Activated CD8-positive, alpha-beta memory T cell treated with anti-CD3 and anti-CD28 coated beads, Interleukin-2, amount 50 U/mL, for 24 hours (primary cell): ENCODE measurements around the gene GNG12.

ENCODE experiments used
- DNase-seq: peaks from one replicate; pipeline ENCODE4 v3.0.0-alpha.2; 2020; ENCODE audit errors: extremely low read depth

GNG12 gene

GRCh38 chr1:67815303-67816094 lies 17.8 kb downstream of the GNG12 start:
- no peak for DNase-seq

- no peak for DNase-seq
Measured at GRCh38 chr1:67814121-67814772, 19.0 kb downstream of the GNG12 start.

DNA sequence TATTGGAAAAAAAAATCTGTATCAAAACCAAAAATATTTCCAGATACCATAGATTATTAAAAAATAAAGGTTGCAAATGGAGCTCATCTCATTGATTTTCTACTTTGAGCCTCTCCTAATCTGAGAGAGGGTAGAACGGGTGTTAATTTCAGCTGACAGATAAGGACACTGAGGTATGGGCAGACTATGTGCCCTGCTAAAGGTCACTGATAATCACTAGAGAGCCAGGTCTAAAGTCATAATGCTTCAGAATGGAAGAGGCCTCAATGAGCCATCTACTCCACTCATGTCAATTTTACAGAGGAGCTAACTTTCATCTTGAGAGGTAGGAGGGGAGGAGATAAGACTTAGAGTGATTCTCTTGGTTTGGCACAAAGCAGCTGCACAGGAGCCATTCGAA lies 21.0 kb downstream of the GNG12 start:
- DNase-seq, result no peak

DNA sequence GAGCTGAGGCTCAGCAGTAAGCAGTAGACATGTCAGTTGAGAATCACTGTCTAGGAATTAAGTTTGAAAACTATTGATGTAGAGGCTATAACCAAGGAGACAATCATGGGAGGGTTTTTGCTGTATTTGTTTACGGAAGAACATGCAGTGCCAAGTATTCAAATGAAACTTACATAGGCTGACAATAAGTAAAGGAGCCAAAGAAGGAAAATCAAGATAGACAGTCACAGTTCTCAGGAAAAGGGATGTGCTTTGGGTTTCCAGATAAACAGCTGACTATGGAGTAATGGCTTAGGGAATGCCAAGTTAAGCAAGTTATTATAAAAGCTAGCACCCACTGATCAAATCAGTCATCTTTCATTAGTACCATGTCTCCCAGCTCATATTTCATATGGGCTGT lies 21.5 kb downstream of the GNG12 start:
- no peak for DNase-seq

GRCh38 chr1:67809887-67810286 lies 23.4 kb downstream of the GNG12 start:
- DNase-seq, result no peak

DNA sequence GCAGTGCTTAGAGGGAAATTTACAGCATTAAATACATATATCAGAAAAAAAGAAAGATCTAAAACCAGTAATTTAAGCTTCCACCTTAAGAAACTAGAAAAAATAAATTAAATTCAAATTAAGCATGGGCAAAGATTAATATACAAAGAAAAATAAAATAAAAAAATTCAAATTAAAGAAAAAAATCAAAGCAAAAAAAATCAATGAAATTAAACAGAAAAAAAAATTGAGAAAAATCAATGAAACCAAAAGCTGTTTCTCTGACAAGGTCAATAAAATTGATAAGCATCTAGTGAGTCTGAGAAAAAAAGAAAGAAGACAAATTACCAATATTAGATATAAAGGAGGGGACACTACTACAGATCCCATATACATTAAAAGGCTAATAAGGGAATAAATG lies 26.0 kb downstream of the GNG12 start:
- no peak for DNase-seq

- no peak for DNase-seq
Measured at GRCh38 chr1:67804710-67805109, 28.6 kb downstream of the GNG12 start.

DNA sequence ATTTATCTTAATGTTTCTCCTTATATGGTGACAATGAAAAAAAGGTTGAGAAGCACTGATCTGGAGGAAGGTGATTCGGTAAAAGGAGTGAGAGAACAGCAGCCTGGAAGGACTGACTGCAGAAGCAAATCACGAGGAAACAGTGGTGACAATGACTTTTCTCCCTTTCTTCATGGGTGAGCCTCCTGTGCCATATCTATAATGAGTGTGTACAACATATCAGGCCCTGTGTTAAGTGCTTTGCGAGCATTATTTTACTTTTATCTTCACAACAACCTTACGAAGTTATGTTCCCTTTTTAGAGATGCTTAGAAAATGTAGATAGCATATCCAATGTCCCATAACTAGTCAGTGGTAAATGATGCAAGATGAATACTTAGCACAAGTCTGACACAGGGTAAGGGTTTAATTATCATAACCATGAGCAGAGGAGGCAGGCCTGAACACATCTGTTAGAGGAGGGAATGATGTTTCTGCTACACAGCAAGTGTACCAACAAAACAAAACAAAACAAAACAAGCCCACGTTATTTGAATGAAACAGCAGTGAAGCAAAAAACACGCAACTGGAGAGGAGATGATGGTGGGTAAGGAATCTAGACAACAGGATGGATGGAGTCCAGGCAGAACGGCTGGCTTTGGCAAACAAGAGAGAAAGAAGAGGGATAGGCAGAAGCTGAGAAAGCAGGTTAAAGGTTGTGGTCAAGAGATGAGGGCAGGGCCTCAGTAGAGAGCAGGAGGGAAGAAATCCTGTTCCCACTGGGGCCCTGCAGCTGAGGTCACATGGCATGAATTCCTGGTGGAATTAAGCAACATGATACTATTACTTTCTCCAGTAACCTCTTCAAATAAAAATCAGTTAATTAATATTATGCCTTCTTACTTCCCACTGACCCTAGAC lies 29.6 kb downstream of the GNG12 start:
- DNase-seq, result no peak

GRCh38 chr1:67802565-67802964 lies 30.7 kb downstream of the GNG12 start:
- DNase-seq, result no peak

GRCh38 chr1:67801903-67802302 lies 31.4 kb downstream of the GNG12 start:
- DNase-seq, result no peak

GRCh38 chr1:67795179-67795912 lies 37.9 kb downstream of the GNG12 start:
- DNase-seq, result no peak

DNA sequence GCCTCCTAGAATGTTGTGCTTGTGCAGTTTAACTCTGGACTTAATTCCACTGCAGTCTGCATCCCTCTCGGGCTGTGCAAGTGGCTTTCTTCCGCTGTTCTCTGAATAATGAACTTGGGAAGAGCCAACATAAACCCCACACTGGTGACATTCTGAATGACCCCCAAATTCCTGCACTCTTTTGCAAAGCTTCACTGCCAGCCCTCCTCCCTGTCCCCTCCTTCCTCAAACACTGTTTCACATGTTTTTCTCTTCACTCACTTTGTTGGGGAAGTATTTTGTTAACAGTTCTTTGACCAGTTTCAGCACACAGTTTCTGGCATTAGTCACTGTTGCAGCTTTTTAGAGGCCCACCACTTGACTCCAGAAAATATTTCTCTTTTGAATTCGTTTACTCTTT lies 39.7 kb downstream of the GNG12 start:
- DNase-seq, result no peak

- no peak for DNase-seq
Measured at GRCh38 chr1:67792741-67793458, 40.4 kb downstream of the GNG12 start.

- DNase-seq, result no peak
Measured at GRCh38 chr1:67792103-67792502, 41.2 kb downstream of the GNG12 start.

- DNase-seq, result no peak
Measured at GRCh38 chr1:67791686-67792085, 41.6 kb downstream of the GNG12 start.

DNA sequence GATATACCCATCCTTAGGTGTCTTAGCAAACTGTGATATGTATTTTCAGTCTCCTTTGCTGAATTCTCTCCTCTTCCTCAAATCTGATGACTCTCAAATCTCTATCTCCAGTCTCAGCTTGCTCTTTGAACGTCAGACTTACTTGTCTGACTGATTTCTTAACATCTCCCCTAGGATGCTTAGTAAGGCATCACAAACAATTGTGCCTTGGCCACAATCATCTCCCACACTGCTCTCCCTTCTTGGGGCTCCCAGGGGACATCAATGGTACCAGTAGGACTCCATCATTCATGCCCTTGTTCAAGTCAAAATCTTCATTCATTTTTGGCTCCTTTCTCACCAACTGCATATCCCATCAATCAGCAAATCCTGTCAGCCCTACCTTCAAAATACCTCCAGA lies 42.0 kb downstream of the GNG12 start:
- no peak for DNase-seq

DNA sequence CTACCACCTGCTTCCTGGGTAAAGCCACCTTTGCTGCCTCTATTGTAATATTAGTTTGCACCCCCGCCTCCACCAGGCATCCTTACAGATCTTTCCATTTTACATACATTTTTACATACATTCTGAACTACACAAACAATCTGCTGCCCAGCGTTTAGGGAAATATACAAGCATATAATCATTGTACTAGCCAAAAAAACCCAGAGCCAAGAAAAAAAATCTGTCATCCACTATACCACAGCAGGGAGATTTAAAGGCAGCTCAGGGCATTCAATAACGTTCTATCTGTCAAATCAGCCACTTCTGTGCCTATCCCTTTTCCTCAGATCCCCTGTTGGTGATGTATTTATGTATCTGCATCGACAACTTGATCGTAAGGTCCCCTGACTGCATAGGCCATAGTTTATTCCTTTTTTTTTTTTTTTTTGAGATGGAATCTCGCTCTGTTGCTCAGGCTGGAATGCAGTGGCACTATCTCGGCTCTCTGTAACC lies 43.0 kb downstream of the GNG12 start:
- no peak for DNase-seq

DNA sequence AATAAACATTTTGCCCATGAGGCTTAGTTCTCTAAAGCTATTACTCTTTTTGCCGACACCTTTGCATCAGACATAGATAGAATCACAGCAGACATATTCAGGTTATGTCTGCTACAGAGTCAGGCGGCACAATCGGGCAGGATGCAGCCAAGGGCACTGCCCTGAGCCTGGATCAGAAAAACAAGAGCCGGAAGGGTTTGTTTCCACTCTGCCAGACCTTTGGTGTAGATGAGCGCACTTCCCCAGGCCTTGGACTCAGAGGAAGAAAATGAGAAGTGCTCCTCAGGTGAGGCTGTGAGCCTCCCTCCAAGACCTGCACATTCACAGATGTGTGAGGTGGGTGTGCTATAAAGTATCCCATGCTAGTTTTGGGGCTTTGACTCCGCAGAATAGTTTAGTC lies 43.7 kb downstream of the GNG12 start:
- no peak for DNase-seq

DNA sequence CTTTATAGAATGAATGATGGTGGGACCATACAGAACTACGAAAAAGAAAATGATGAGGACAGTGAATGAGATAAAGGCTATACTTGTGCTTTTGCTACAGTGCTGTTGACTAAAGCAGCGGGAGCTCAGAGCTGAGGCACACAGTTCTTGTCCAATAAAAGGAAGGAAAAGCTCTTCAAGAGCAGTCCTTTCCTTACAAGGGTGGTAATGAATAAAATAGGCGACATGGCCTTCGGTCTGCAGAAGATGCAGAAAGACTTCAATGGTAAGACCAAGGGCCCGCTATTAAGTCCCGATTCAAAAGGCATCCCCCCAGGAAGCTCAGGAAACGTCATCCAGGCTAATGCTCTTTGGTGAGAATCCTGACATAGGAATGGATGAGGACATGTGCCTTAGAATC lies 44.4 kb downstream of the GNG12 start:
- no peak for DNase-seq

- DNase-seq, result no peak
Measured at GRCh38 chr1:67788238-67788790, 45.0 kb downstream of the GNG12 start.

DNA sequence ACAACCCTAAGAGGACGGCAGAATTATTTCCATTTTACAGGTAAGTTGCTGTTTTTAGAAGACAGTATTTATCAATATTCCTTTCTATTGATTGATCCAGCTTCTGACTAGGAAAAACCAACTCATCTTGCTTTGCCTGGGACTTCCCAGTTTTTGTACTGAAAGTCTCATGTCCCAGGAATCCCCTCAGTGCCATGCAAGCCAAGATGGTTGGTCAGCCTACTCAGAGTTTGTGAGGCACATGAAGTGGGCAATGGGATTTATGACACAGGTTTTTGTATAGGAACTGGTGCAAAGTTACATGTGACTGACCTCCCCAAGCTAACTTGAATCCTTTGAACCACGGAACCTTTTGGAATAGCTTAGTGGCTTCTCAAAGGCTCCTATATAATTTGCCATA lies 45.5 kb downstream of the GNG12 start:
- DNase-seq, result no peak
